HEK293 (cell line): ENCODE data around the gene BRI3.
A peak's percentile ranks its signal among the peaks of the same experiment; 100 is the strongest.

ENCODE experiments used
- CTCF ChIA-PET: fragments of 350-600 bp; formaldehyde crosslinking; extraction: SDS; loops from one replicate; lab custom pipeline; 2021; ENCODE audit warnings: antibody characterized with exemption; lab: Yijun Ruan, JAX
- POLR2A ChIA-PET: fragments of 300-600 bp; formaldehyde crosslinking; extraction: SDS; loops from one replicate; lab custom pipeline; 2020; ENCODE audit warnings: antibody characterized with exemption, inconsistent platforms; lab: Yijun Ruan, JAX
- H3K27ac ChIP-seq: fragments of 200-500 bp; sonication (Bioruptor generic); 2 replicates; pipeline ENCODE4 v1.5.1; 2014; ENCODE audit warnings: low read depth, low read length, control low read depth, inconsistent platforms; ENCODE audit errors: extremely low read depth
- H3K36me3 ChIP-seq, 2 experiments: fragments of 200-500 bp in 1 of 2; sonication (Bioruptor generic) in 1 of 2; 1 replicate in 1 of 2; 2 replicates in 1 of 2; pipeline ENCODE4 v1.5.1; 2014 to 2017; ENCODE audit warnings: inconsistent platforms in 2 of 2, low read length in 2 of 2; ENCODE audit not compliant: control insufficient read depth in 2 of 2, insufficient read depth in 1 of 2
- H3K4me1 ChIP-seq: fragments of 200-500 bp; sonication (Bioruptor generic); 2 replicates; pipeline ENCODE4 v1.5.1; 2014; ENCODE audit warnings: mild to moderate bottlenecking, low read length, inconsistent platforms; ENCODE audit not compliant: control insufficient read depth, insufficient read depth
- H3K4me3 ChIP-seq: 2 replicates; pipeline ENCODE4 v1.5.1; 2011; ENCODE audit warnings: low read depth, mild to moderate bottlenecking, control low read depth, low read length, moderate library complexity
- H3K9me3 ChIP-seq: fragments of 200-500 bp; sonication (Bioruptor generic); 2 replicates; pipeline ENCODE4 v1.5.1; 2014; ENCODE audit warnings: low read depth, low read length, inconsistent platforms; ENCODE audit not compliant: control insufficient read depth, insufficient read depth
- GLIS1 ChIP-seq: fragments of 450-650 bp; formaldehyde crosslinking; IDR thresholded peaks from 2 replicates; pipeline ENCODE4 v1.5.1; 2016; ENCODE audit warnings: missing biosample characterization, missing genetic modification characterization
- PRDM1 ChIP-seq: fragments of 450-650 bp; formaldehyde crosslinking; IDR thresholded peaks from 2 replicates; pipeline ENCODE4; 2016; ENCODE audit warnings: missing biosample characterization, missing genetic modification characterization
- SCRT1 ChIP-seq: fragments of 450-650 bp; formaldehyde crosslinking; IDR thresholded peaks from 2 replicates; pipeline ENCODE4 v1.5.1; 2016; ENCODE audit warnings: missing biosample characterization, missing genetic modification characterization, borderline replicate concordance
- ZIC2 ChIP-seq: fragments of 450-650 bp; formaldehyde crosslinking; IDR thresholded peaks from 2 replicates; pipeline ENCODE4 v1.5.1; 2016; ENCODE audit warnings: missing biosample characterization, missing genetic modification characterization
- ZNF114 ChIP-seq: fragments of 450-650 bp; formaldehyde crosslinking; IDR thresholded peaks from 2 replicates; pipeline ENCODE4 v1.5.0; 2017; ENCODE audit warnings: missing biosample characterization, missing genetic modification characterization
- ZNF121 ChIP-seq: fragments of 450-650 bp; formaldehyde crosslinking; IDR thresholded peaks from 2 replicates; pipeline ENCODE4 v1.5.1; 2016; ENCODE audit warnings: missing biosample characterization, missing genetic modification characterization
- ZNF211 ChIP-seq: fragments of 450-650 bp; formaldehyde crosslinking; IDR thresholded peaks from 2 replicates; pipeline ENCODE4 v1.5.1; 2016; ENCODE audit warnings: low read depth, missing biosample characterization, missing genetic modification characterization
- ZNF214 ChIP-seq: fragments of 450-650 bp; formaldehyde crosslinking; IDR thresholded peaks from 2 replicates; pipeline ENCODE4 v1.5.1; 2017; ENCODE audit warnings: missing biosample characterization, mild to moderate bottlenecking, missing genetic modification characterization, borderline replicate concordance
- ZNF335 ChIP-seq: fragments of 450-650 bp; formaldehyde crosslinking; conservative IDR thresholded peaks from 2 replicates; pipeline ENCODE4 v1.5.1; 2016; ENCODE audit warnings: missing biosample characterization, missing genetic modification characterization
- ZNF449 ChIP-seq: fragments of 450-650 bp; formaldehyde crosslinking; IDR thresholded peaks from 2 replicates; pipeline ENCODE4 v1.5.1; 2017; ENCODE audit warnings: missing biosample characterization, mild to moderate bottlenecking, missing genetic modification characterization, moderate library complexity
- ZNF571 ChIP-seq: fragments of 450-650 bp; formaldehyde crosslinking; IDR thresholded peaks from 2 replicates; pipeline ENCODE4 v1.5.0; 2017; ENCODE audit warnings: missing biosample characterization, missing genetic modification characterization
- ZNF626 ChIP-seq: fragments of 450-650 bp; sonication (Bioruptor Pico); formaldehyde crosslinking; IDR thresholded peaks from 2 replicates; pipeline ENCODE4 v1.5.1; 2018; ENCODE audit warnings: missing biosample characterization, missing genetic modification characterization, inconsistent platforms
- ZNF701 ChIP-seq: fragments of 450-650 bp; formaldehyde crosslinking; IDR thresholded peaks from 2 replicates; pipeline ENCODE4 v1.5.1; 2016; ENCODE audit warnings: missing biosample characterization, missing genetic modification characterization
- ZNF76 ChIP-seq: fragments of 450-650 bp; formaldehyde crosslinking; IDR thresholded peaks from 2 replicates; pipeline ENCODE4; 2016; ENCODE audit warnings: low read depth, missing biosample characterization, missing genetic modification characterization, borderline replicate concordance
- ZNF792 ChIP-seq: fragments of 450-650 bp; formaldehyde crosslinking; IDR thresholded peaks from 2 replicates; pipeline ENCODE4 v1.5.1; 2016; ENCODE audit warnings: missing biosample characterization, missing genetic modification characterization

Gene BRI3

GRCh38 chr7:98322331-98323270 is 41.1 kb downstream of the BRI3 start:
- Histone ChIP-seq H3K4me3 (no peak overlapping the region), H3K27ac (no peak overlapping the region), H3K9me3 (no peaks in the 10 kb centered on the region), H3K36me3 (peaks cover 0 to 3% of the 10 kb centered on the region in 2 experiments; a peak in 2 of 3 replicates), H3K4me1 (no peaks in the 10 kb centered on the region)
- no peak for TF ChIP-seq ZNF211
- CTCF ChIA-PET: interaction anchor here (0.7 kb wide), 1 partner anchor 18 kb away, joined by 4 read pairs; no protein-coding TSS in a partner anchor
- POLR2A ChIA-PET: interaction anchor here (0.5 kb wide), 1 partner anchor 9 kb away, joined by 3 read pairs; no protein-coding TSS in a partner anchor

- Histone ChIP-seq H3K27ac (no peak overlapping the region), H3K9me3 (no peaks in the 10 kb centered on the region), H3K4me3 (no peak overlapping the region), H3K36me3 (no peaks in the 10 kb centered on the region; a peak in 1 of 3 replicates), H3K4me1 (no peaks in the 10 kb centered on the region)
- TF ChIP-seq ZNF701 (no peak), ZNF571 (tag by site-specific recombination) (no peak)
- POLR2A ChIA-PET: interaction anchor here (0.5 kb wide), 1 partner anchor 11 kb away, joined by 3 read pairs; no protein-coding TSS in a partner anchor
- CTCF ChIA-PET: interaction anchor here (1.1 kb wide), 1 partner anchor 77 kb away, joined by 3 read pairs; the partner anchor contains the start of gene BAIAP2L1
Measured at GRCh38 chr7:98323597-98324322, 42.3 kb downstream of the BRI3 start.

- POLR2A ChIA-PET: no interaction called here
- Histone ChIP-seq H3K36me3 (no peaks in the 10 kb centered on the region), H3K27ac (no peak overlapping the region), H3K4me3 (no peak overlapping the region), H3K9me3 (no peaks in the 10 kb centered on the region), H3K4me1 (0 out of 2 replicates have a peak, but pooled peaks cover 5% of the 10 kb centered on the region)
- TF ChIP-seq ZNF335 (tag by site-specific recombination) (no peak), ZNF449 (no peak), ZNF792 (tag by site-specific recombination) (no peak), SCRT1 (no peak)
- CTCF ChIA-PET: interaction anchor here (1.0 to 1.1 kb wide), 2 partner anchors 76 to 506 kb away, joined by 3 read pairs; partner anchors contain the start of gene BAIAP2L1
Measured at GRCh38 chr7:98324782-98325181, 43.3 kb downstream of the BRI3 start.

- Histone ChIP-seq H3K4me3 (no peak overlapping the region), H3K4me1 (0 out of 2 replicates have a peak, but pooled peaks cover 5% of the 10 kb centered on the region), H3K36me3 (no peaks in the 10 kb centered on the region; a peak in 1 of 3 replicates), H3K27ac (no peak overlapping the region; the same call in 1 of the 2 replicates)
- CTCF ChIA-PET: no interaction called here
- POLR2A ChIA-PET: no interaction called here
- TF ChIP-seq ZNF121 (tag by site-specific recombination) (no peak), ZNF114 (no peak), ZNF214 (tag by site-specific recombination) (no peak), ZNF626 (tag by site-specific recombination) (no peak), GLIS1 (peak; percentile 55), ZNF76 (tag by site-specific recombination) (no peak), ZIC2 (tag by site-specific recombination) (peak; percentile 20; the same call in 1 of the 2 replicates), PRDM1 (tag by site-specific recombination) (no peak)
- TF ChIP-seq, all 188 proteins: peak for 2
- no peaks in the 10 kb centered on the region for H3K9me3 ChIP-seq
Measured at GRCh38 chr7:98329100-98329790, 47.8 kb downstream of the BRI3 start.
